Keratinocyte (primary cell): Measurements from ENCODE around the gene IL1RAP. TPM values are rescaled to one million over a fixed set of nuclear protein-coding genes. Genes with fewer than 3 reads are reported as not detected.

ENCODE experiments used
- DNase-seq: peaks from one replicate; pipeline ENCODE4 v3.0.0-alpha.2; 2011; ENCODE audit warnings: low read depth, missing footprints, low spot score
- FAIRE-seq: peaks from 2 replicates; lab custom pipeline; 2011; peaks lifted over from hg19 to GRCh38; lab: Jason Lieb, UNC
- H2AFZ ChIP-seq: 2 replicates; pipeline ENCODE4 v1.6.0; 2012; ENCODE audit warnings: low read length, control low read depth, inconsistent platforms; ENCODE audit not compliant: control insufficient read depth
- H3K27ac ChIP-seq: 2 replicates; pipeline ENCODE4 v1.5.1; 2011; ENCODE audit warnings: low read length; ENCODE audit not compliant: control insufficient read depth, insufficient read depth
- H3K27me3 ChIP-seq: 3 replicates; pipeline ENCODE4 v1.6.0; 2011; ENCODE audit warnings: low read length; ENCODE audit not compliant: control insufficient read depth, insufficient read depth; ENCODE audit errors: extremely low read depth
- H3K36me3 ChIP-seq, 2 experiments: 2 replicates in 1 of 2; 3 replicates in 1 of 2; pipeline ENCODE4 v1.5.1; 2011; ENCODE audit warnings: low read length in 2 of 2, mild to moderate bottlenecking in 1 of 2; ENCODE audit not compliant: control insufficient read depth in 2 of 2, insufficient read depth in 2 of 2; ENCODE audit errors: extremely low read depth in 1 of 2
- H3K4me1 ChIP-seq: 3 replicates; pipeline ENCODE4 v1.5.1; 2011; ENCODE audit warnings: low read length; ENCODE audit not compliant: control insufficient read depth, insufficient read depth; ENCODE audit errors: extremely low read depth
- H3K4me2 ChIP-seq: 3 replicates; pipeline ENCODE4 v1.6.0; 2011; ENCODE audit warnings: low read depth, low read length; ENCODE audit not compliant: control insufficient read depth, insufficient read depth; ENCODE audit errors: extremely low read depth
- H3K4me3 ChIP-seq, 3 experiments: fragments of 200-600 bp in 1 of 3; sonication (generic) in 1 of 3; 2 replicates in 2 of 3; 3 replicates in 1 of 3; pipeline ENCODE4 v1.5.1; 2011 to 2016; ENCODE audit warnings: low read length in 3 of 3, mild to moderate bottlenecking in 3 of 3, control low read depth in 2 of 3, inconsistent platforms in 1 of 3, low read depth in 1 of 3, mixed read lengths in 1 of 3, mixed run types in 1 of 3, moderate library complexity in 1 of 3; ENCODE audit not compliant: control insufficient read depth in 2 of 3, insufficient read depth in 2 of 3; ENCODE audit errors: extremely low read depth in 1 of 3
- H3K79me2 ChIP-seq: 2 replicates; pipeline ENCODE4 v1.6.0; 2012; ENCODE audit warnings: low read length; ENCODE audit not compliant: control insufficient read depth, insufficient read depth
- H3K9ac ChIP-seq: 3 replicates; pipeline ENCODE4 v1.6.0; 2011; ENCODE audit warnings: low read length; ENCODE audit not compliant: control insufficient read depth, insufficient read depth; ENCODE audit errors: extremely low read depth
- H3K9me1 ChIP-seq: 3 replicates; pipeline ENCODE4 v1.6.0; 2011; ENCODE audit warnings: low read length; ENCODE audit not compliant: control insufficient read depth, insufficient read depth; ENCODE audit errors: extremely low read depth
- H3K9me3 ChIP-seq: 2 replicates; pipeline ENCODE4 v1.5.1; 2012; ENCODE audit warnings: low read depth, low read length; ENCODE audit not compliant: control insufficient read depth
- H4K20me1 ChIP-seq: 3 replicates; pipeline ENCODE4 v1.6.0; 2011; ENCODE audit warnings: low read length; ENCODE audit not compliant: control insufficient read depth, insufficient read depth; ENCODE audit errors: extremely low read depth
- EZH2 ChIP-seq: IDR thresholded peaks from one replicate; pipeline ENCODE4 v1.6.1; 2012; ENCODE audit warnings: inconsistent platforms, mild to moderate bottlenecking, low read length, moderate library complexity
- dilution Hi-C: fragments of 300-500 bp; cut with MboI; formaldehyde crosslinking; loops from one replicate; pipeline ENCODE4 v1.7.0; 2020; ENCODE audit warnings: low sequenced_read_pairs; ENCODE audit not compliant: extremely low pct_ligation_motif_present
- polyA plus RNA-seq, 5 experiments: library from polyadenylated mRNA; depleted of rRNA in 3 of 5; stranded (reverse) in 3 of 5; stranded (forward) in 1 of 5; unstranded in 1 of 5; fragments of >200 nt; gene quantifications; 1 replicate in 1 of 5; 2 replicates in 3 of 5; 3 replicates in 1 of 5; pipeline versions ENCODE4 v1.2.1 to v1.2.3, GENCODE V29; 2011 to 2012; ENCODE audit warnings: missing spikeins in 2 of 5, low read depth in 1 of 5, low replicate concordance in 1 of 5
- TF ChIP-seq, protein P1 (sequence below), 3 experiments: IDR thresholded peaks in 1 of 3; conservative IDR thresholded peaks in 1 of 3; optimal IDR thresholded peaks in 1 of 3; 2 replicates in 2 of 3; 3 replicates in 1 of 3; pipeline versions ENCODE3 to v1.5.1; 2011; ENCODE audit warnings: low read length in 3 of 3, mild to moderate bottlenecking in 3 of 3, moderate library complexity in 2 of 3, control low read depth in 1 of 3, inconsistent platforms in 1 of 3; ENCODE audit not compliant: insufficient read depth in 2 of 3; ENCODE audit errors: extremely low read depth in 1 of 3

Gene IL1RAP
- polyA plus RNA-seq, 1 donor (not counting 4 experiments of a cell fraction or from before 2014, with no cell fraction given): 69.7 TPM

DNA sequence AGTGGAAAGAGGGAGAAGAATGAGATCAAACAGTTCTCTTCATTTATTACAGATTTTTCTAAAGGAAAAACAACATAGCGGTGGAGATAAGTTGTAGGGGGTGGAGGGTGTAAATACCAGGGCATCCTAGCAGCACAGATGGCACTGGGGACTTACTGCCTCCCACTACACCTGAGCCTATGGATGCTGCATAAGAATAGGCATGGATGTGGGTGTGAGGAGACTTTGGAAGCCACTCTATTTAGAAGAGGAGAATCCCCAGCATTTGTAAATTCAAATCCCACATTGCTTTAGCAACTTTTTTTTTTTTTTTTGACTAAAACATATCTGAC lies 27.4 kb upstream of the IL1RAP start:
- no peaks in the 10 kb centered on the region for H3K36me3 ChIP-seq
- TF ChIP-seq EZH2: no peak
- TF ChIP-seq, protein P1, sequence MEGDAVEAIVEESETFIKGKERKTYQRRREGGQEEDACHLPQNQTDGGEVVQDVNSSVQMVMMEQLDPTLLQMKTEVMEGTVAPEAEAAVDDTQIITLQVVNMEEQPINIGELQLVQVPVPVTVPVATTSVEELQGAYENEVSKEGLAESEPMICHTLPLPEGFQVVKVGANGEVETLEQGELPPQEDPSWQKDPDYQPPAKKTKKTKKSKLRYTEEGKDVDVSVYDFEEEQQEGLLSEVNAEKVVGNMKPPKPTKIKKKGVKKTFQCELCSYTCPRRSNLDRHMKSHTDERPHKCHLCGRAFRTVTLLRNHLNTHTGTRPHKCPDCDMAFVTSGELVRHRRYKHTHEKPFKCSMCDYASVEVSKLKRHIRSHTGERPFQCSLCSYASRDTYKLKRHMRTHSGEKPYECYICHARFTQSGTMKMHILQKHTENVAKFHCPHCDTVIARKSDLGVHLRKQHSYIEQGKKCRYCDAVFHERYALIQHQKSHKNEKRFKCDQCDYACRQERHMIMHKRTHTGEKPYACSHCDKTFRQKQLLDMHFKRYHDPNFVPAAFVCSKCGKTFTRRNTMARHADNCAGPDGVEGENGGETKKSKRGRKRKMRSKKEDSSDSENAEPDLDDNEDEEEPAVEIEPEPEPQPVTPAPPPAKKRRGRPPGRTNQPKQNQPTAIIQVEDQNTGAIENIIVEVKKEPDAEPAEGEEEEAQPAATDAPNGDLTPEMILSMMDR (optimal IDR thresholded peaks at IDR 0.05 in 1 of 3, IDR thresholded peaks at IDR 0.05 in 1 of 3, conservative IDR thresholded peaks at IDR 0.05 in 1 of 3; ENCODE audit: extremely low read depth in 1 of 3, insufficient read depth in 2 of 3, low read length in 3 of 3): no peak
- H3K4me1 ChIP-seq: peaks cover 4% of the 10 kb centered on the region
- no peak overlapping the region for H2AFZ ChIP-seq
- H3K27me3 ChIP-seq: no peaks in the 10 kb centered on the region
- H3K4me2 ChIP-seq: peak overlapping the region; percentile 19
- H3K4me3 ChIP-seq: no peak overlapping the region
- no peak for DNase-seq
- H3K9me3 ChIP-seq: no peaks in the 10 kb centered on the region
- FAIRE-seq: no peak
- H3K27ac ChIP-seq: no peak overlapping the region
- H3K9ac ChIP-seq: no peak overlapping the region
- H3K79me2 ChIP-seq: no peaks in the 10 kb centered on the region
- dilution Hi-C loops: no loop called here
- no peaks in the 10 kb centered on the region for H3K9me1 ChIP-seq
- no peaks in the 10 kb centered on the region for H4K20me1 ChIP-seq

DNA sequence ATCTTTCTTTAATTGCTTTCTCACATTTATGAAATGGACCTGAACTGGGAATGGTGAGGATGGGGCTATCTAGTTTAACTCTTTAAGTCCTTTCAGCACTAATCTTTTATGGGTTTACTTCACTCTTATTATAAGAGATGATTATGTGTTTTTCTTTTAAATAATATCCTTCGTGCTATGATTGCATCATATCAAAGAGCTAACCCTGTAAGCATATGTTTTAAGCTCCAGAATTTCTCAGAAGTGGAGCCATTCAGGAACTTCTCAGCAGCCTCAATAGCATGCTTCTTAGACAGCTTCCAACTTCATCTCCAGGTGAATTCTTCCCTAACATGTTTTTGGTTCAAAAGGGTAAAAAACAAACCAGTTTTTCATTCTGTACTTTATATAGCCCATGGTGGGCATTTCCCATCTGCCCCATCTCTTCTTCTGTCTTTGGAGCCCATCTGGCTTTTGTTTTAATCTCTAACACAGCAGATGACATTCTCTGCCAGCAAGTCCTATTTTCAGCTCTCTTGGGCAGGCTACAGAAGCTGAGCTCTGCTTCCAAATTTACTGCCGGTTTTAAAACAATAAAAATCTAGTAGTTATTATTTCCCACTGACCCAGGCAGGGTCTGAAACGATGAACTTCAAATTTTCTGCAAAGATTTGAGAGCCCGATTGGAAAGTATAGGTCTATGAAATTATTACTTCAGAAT lies 26.8 kb upstream of the IL1RAP start:
- Histone ChIP-seq H2AFZ (no peak overlapping the region), H3K9me1 (no peaks in the 10 kb centered on the region), H3K4me3 (no peak overlapping the region), H4K20me1 (no peaks in the 10 kb centered on the region), H3K27me3 (no peaks in the 10 kb centered on the region), H3K9ac (no peak overlapping the region), H3K27ac (no peak overlapping the region), H3K4me2 (no peak overlapping the region), H3K79me2 (no peaks in the 10 kb centered on the region), H3K36me3 (no peaks in the 10 kb centered on the region), H3K9me3 (no peaks in the 10 kb centered on the region), H3K4me1 (peaks cover 4% of the 10 kb centered on the region)
- DNase-seq (no peak), FAIRE-seq (no peak)
- dilution Hi-C loops: no loop called here
- TF ChIP-seq, protein P1 (optimal IDR thresholded peaks at IDR 0.05 in 1 of 3, IDR thresholded peaks at IDR 0.05 in 1 of 3, conservative IDR thresholded peaks at IDR 0.05 in 1 of 3; ENCODE audit: extremely low read depth in 1 of 3, insufficient read depth in 2 of 3, low read length in 3 of 3): no peak
- no peak for TF ChIP-seq EZH2
